Measurements from ENCODE around the gene POLN.
"Not testable (repeated sequence)": the region's sequence is repeated elsewhere in the genome, so short reads cannot be mapped to it uniquely, and the experiment has no call there.

Gene POLN

GRCh38 chr4:2251795-2252529, 10.0 kb upstream of the POLN start:
- DNase-seq (ENCODE audit: low spot score): no peak

- DNase-seq (ENCODE audit: low spot score): no peak
Measured at GRCh38 chr4:2251073-2251794, 9.3 kb upstream of the POLN start.

- DNase-seq (ENCODE audit: low spot score): no peak
Measured at GRCh38 chr4:2250357-2251072, 8.6 kb upstream of the POLN start.

- DNase-seq (ENCODE audit: low spot score): peak; percentile 3
Measured at GRCh38 chr4:2249526-2250356, 7.8 kb upstream of the POLN start.

GRCh38 chr4:2248821-2249261, 6.9 kb upstream of the POLN start:
- peak; percentile 5 for DNase-seq (ENCODE audit: low spot score)

GRCh38 chr4:2248044-2248780, 6.3 kb upstream of the POLN start:
- peak; percentile 4 for DNase-seq (ENCODE audit: low spot score)

GRCh38 chr4:2247128-2248043, 5.5 kb upstream of the POLN start:
- DNase-seq (ENCODE audit: low spot score): peak; percentile 4

- DNase-seq (ENCODE audit: low spot score): no peak
Measured at GRCh38 chr4:2246384-2247127, 4.6 kb upstream of the POLN start.

GRCh38 chr4:2245787-2246275, 3.9 kb upstream of the POLN start:
- peak; percentile 2 for DNase-seq (ENCODE audit: low spot score)

GRCh38 chr4:2245057-2245786, 3.3 kb upstream of the POLN start:
- peak; percentile 5 for DNase-seq (ENCODE audit: low spot score)

- DNase-seq (ENCODE audit: low spot score): peak; percentile 50
Measured at GRCh38 chr4:2243681-2244380, 1.9 kb upstream of the POLN start.

- DNase-seq (ENCODE audit: low spot score): no peak
Measured at GRCh38 chr4:2241003-2241402, 918 bp downstream of the POLN start.

- DNase-seq (ENCODE audit: low spot score): no peak
Measured at GRCh38 chr4:2236944-2237666, 4.8 kb downstream of the POLN start.

GRCh38 chr4:2231082-2231481, 10.8 kb downstream of the POLN start:
- DNase-seq (ENCODE audit: low spot score): no peak

- DNase-seq (ENCODE audit: low spot score): no peak
Measured at GRCh38 chr4:2226261-2226660, 15.7 kb downstream of the POLN start.

- DNase-seq (ENCODE audit: low spot score): no peak
Measured at GRCh38 chr4:2222838-2223237, 19.1 kb downstream of the POLN start.

GRCh38 chr4:2221378-2221777, 20.5 kb downstream of the POLN start:
- DNase-seq (ENCODE audit: low spot score): not testable (repeated sequence)

Data from AG08396 (cell line).